Uterus (tissue), 4 donors: ENCODE data around the gene DOK6. TPM values are rescaled to one million over a fixed set of nuclear protein-coding genes. Genes with fewer than 3 reads are reported as not detected.
"Not testable (repeated sequence)": the region's sequence is repeated elsewhere in the genome, so short reads cannot be mapped to it uniquely, and the experiment has no call there.

Experiments used
- DNase-seq, 2 donors: peaks; one replicate each; pipeline ENCODE4 v3.0.0-alpha.2; 2019 to 2020
- H3K27ac ChIP-seq, 2 donors: fragments of 200-600 bp; sonication (generic); 1 replicate in 1 of 2; 2 replicates in 1 of 2; pipeline ENCODE4 v1.5.1; 2016 to 2018
- H3K27me3 ChIP-seq, 2 donors: fragments of 200-600 bp; sonication (generic); one replicate each; pipeline ENCODE4 v1.5.1; 2018 to 2019; ENCODE audit warnings: control low read depth in 1 of 2
- H3K36me3 ChIP-seq, 2 donors: fragments of 200-600 bp; sonication (generic); one replicate each; pipeline ENCODE4 v1.5.1; 2019; ENCODE audit warnings: control low read depth in 1 of 2
- H3K4me1 ChIP-seq, 2 donors: fragments of 200-600 bp; sonication (generic); one replicate each; pipeline ENCODE4 v1.5.1; 2018 to 2019; ENCODE audit warnings: control low read depth in 1 of 2
- H3K4me3 ChIP-seq, 2 donors: fragments of 200-600 bp; sonication (generic); 1 replicate in 1 of 2; 2 replicates in 1 of 2; pipeline ENCODE4 v1.5.1; 2018 to 2019; ENCODE audit warnings: mild to moderate bottlenecking in 1 of 2
- H3K9me3 ChIP-seq, 2 donors: fragments of 200-600 bp; sonication (generic); one replicate each; pipeline ENCODE4 v1.5.1; 2019; ENCODE audit warnings: control low read depth in 1 of 2
- CTCF ChIP-seq, 4 experiments: fragments of 200-600 bp in 2 of 4; fragments of 450-650 bp in 2 of 4; sonication (generic) in 2 of 4; IDR thresholded peaks; one replicate each; pipeline ENCODE4 v1.5.1; 2016 to 2019; ENCODE audit warnings: antibody characterized with exemption in 4 of 4, mild to moderate bottlenecking in 2 of 4, moderate library complexity in 1 of 4
- POLR2A ChIP-seq, 2 donors: fragments of 450-650 bp; IDR thresholded peaks; one replicate each; pipeline ENCODE4 v1.6.1; 2016; ENCODE audit warnings: antibody characterized with exemption in 2 of 2, mild to moderate bottlenecking in 1 of 2, moderate library complexity in 1 of 2
- intact Hi-C: fragments of 100-400 bp; cut with DNase I; formaldehyde crosslinking; loops from one replicate; pipeline ENCODE4 v1.15.1; 2023; ENCODE audit warnings: low total_unique reads
- total RNA-seq, 4 donors: library from RNA; depleted of rRNA in 3 of 4; stranded (reverse); fragments of >200 nt in 3 of 4; gene quantifications; one replicate each; pipeline versions ENCODE4 v1.1.0 to v1.2.4, GENCODE V29; 2014 to 2023
- donor health status: DM: yes; HTN: yes; CAD: no.

The DOK6 gene
- total RNA-seq, 4 donors from 2014 or later = 0.26 to 9.5 (median 1.4) TPM

GRCh38 chr18:69858897-69859296 lies 458.2 kb downstream of the DOK6 start:
- Histone ChIP-seq H3K4me1 (no peaks in the 10 kb centered on the region), H3K9me3 (no peaks in the 10 kb centered on the region), H3K36me3 (no peaks in the 10 kb centered on the region), H3K27me3 (no peaks in the 10 kb centered on the region), H3K4me3 (no peak overlapping the region), H3K27ac (no peak overlapping the region)
- DNase-seq = no peak
- intact Hi-C loops = no loop called here
- no peak for TF ChIP-seq POLR2A (IDR thresholded peaks at IDR 0.05)
- no peak for TF ChIP-seq CTCF (IDR thresholded peaks at IDR 0.05)

- intact Hi-C loops, H3K36me3 ChIP-seq, DNase-seq: not testable (repeated sequence)
These were observed 464.1 kb downstream of the DOK6 start for GRCh38 chr18:69864802-69865201.

GRCh38 chr18:69865776-69866175 lies 465.1 kb downstream of the DOK6 start:
- no peak for TF ChIP-seq POLR2A (IDR thresholded peaks at IDR 0.05)
- Histone ChIP-seq H3K4me1 (no peaks in the 10 kb centered on the region), H3K36me3 (no peaks in the 10 kb centered on the region), H3K9me3 (no peaks in the 10 kb centered on the region), H3K4me3 (no peak overlapping the region), H3K27me3 (no peaks in the 10 kb centered on the region), H3K27ac (no peak overlapping the region)
- intact Hi-C loops = no loop called here
- DNase-seq = no peak

More at GRCh38 chr18:69864802-69865201, 464.1 kb downstream of the DOK6 start:
- not testable (repeated sequence) for H3K4me1 ChIP-seq, H3K27me3 ChIP-seq, H3K9me3 ChIP-seq, H3K4me3 ChIP-seq, H3K27ac ChIP-seq

- Histone ChIP-seq H3K4me1 (no peaks in the 10 kb centered on the region), H3K27me3 (no peaks in the 10 kb centered on the region), H3K9me3 (no peaks in the 10 kb centered on the region), H3K36me3 (no peaks in the 10 kb centered on the region), H3K4me3 (no peak overlapping the region), H3K27ac (no peak overlapping the region)
- DNase-seq = no peak
- intact Hi-C loops = no loop called here
- no peak for TF ChIP-seq POLR2A (IDR thresholded peaks at IDR 0.05)
- TF ChIP-seq CTCF (IDR thresholded peaks at IDR 0.05) = no peak
These were observed 465.5 kb downstream of the DOK6 start for GRCh38 chr18:69866212-69866611.

- TF ChIP-seq POLR2A (IDR thresholded peaks at IDR 0.05) (no peak), CTCF (IDR thresholded peaks at IDR 0.05) (no peak)
- Histone ChIP-seq H3K36me3 (no peaks in the 10 kb centered on the region), H3K27ac (no peak overlapping the region), H3K27me3 (no peaks in the 10 kb centered on the region), H3K9me3 (no peaks in the 10 kb centered on the region), H3K4me3 (no peak overlapping the region), H3K4me1 (no peaks in the 10 kb centered on the region)
- intact Hi-C loops = no loop called here
- no peak for DNase-seq
These were observed 470.0 kb downstream of the DOK6 start for GRCh38 chr18:69870736-69871135.

GRCh38 chr18:69871363-69871762 lies 470.7 kb downstream of the DOK6 start:
- no peaks in the 10 kb centered on the region for H3K4me1 ChIP-seq
- H3K4me3 ChIP-seq = no peak overlapping the region
- no peaks in the 10 kb centered on the region for H3K9me3 ChIP-seq
- TF ChIP-seq CTCF (IDR thresholded peaks at IDR 0.05) (no peak), POLR2A (IDR thresholded peaks at IDR 0.05) (no peak)
- no peak for DNase-seq
- H3K36me3 ChIP-seq = no peaks in the 10 kb centered on the region
- no peak overlapping the region for H3K27ac ChIP-seq
- H3K27me3 ChIP-seq = no peaks in the 10 kb centered on the region
- intact Hi-C loops = no loop called here
